ENCODE data around the gene HOXA2. TPM values are rescaled to one million over a fixed set of nuclear protein-coding genes. Genes with fewer than 3 reads are reported as not detected.

The HOXA2 gene
- total RNA-seq, 4 donors from 2014 or later = 0.34 to 4.2 (median 1.9) TPM

- no peak for DNase-seq (ENCODE audit: low spot score in 2 of 2)
- no peaks in the 10 kb centered on the region for H3K9me3 ChIP-seq
- no peaks in the 10 kb centered on the region for H3K36me3 ChIP-seq
- no peak for TF ChIP-seq CTCF (IDR thresholded peaks at IDR 0.05)
- TF ChIP-seq POLR2AphosphoS5 (IDR thresholded peaks at IDR 0.05) = no peak
- TF ChIP-seq EP300 (IDR thresholded peaks at IDR 0.05) = no peak
- TF ChIP-seq POLR2A (IDR thresholded peaks at IDR 0.05) = no peak
- WGBS = 86% methylated on average over 1 of the region's 1 CpG
- no peaks in the 10 kb centered on the region for H3K4me1 ChIP-seq
- H3K4me3 ChIP-seq = no peak overlapping the region
- H3K27me3 ChIP-seq = peaks cover 6% of the 10 kb centered on the region
- H3K27ac ChIP-seq = no peak overlapping the region
Observed at GRCh38 chr7:27082171-27082570, 20.3 kb downstream of the HOXA2 start.

DNA sequence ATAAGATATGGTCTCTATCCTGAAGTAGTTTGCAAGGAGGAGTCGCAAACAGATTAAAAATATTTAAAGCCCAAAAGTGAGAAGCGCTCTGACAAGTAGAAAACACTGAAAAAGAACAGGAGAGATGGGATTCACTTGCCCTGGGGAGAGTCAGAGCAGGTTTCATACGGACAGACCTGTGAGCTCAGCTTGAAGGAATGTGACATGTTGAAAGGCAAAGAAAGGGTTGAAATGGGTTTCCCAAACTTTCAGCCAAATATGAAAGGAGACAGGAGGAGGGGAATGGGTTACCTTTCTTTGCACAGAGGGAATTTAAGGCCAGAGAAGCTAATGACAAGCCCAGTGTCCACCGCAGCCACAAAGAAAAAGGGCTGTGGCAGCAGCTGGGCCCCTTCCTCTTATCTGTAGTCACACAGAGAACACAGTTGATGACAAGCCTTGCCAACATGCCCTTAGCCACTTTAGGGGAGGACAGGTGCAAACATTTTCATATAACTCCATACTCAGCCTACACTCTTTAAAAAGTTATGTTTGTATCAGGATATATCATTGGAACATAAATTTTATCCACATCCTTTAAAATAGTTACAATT, 21.5 kb downstream of the HOXA2 start:
- no peaks in the 10 kb centered on the region for H3K36me3 ChIP-seq
- no peak overlapping the region for H3K4me3 ChIP-seq
- no peaks in the 10 kb centered on the region for H3K4me1 ChIP-seq
- no peak overlapping the region for H3K27ac ChIP-seq
- H3K9me3 ChIP-seq = no peaks in the 10 kb centered on the region
- 54% methylated on average over 4 of the region's 4 CpGs for WGBS
- H3K27me3 ChIP-seq = no peaks in the 10 kb centered on the region
- no peak for DNase-seq (ENCODE audit: low spot score in 2 of 2)
- TF ChIP-seq POLR2AphosphoS5 (IDR thresholded peaks at IDR 0.05) (no peak), CTCF (IDR thresholded peaks at IDR 0.05) (no peak), EP300 (IDR thresholded peaks at IDR 0.05) (no peak), POLR2A (IDR thresholded peaks at IDR 0.05) (no peak)

GRCh38 chr7:27079234-27079975, 23.1 kb downstream of the HOXA2 start:
- no peak for TF ChIP-seq CTCF (IDR thresholded peaks at IDR 0.05)
- no peak for TF ChIP-seq POLR2A (IDR thresholded peaks at IDR 0.05)
- no peak for TF ChIP-seq POLR2AphosphoS5 (IDR thresholded peaks at IDR 0.05)
- TF ChIP-seq EP300 (IDR thresholded peaks at IDR 0.05) = no peak
- Histone ChIP-seq H3K4me1 (no peaks in the 10 kb centered on the region), H3K27ac (no peak overlapping the region), H3K9me3 (no peaks in the 10 kb centered on the region), H3K36me3 (no peaks in the 10 kb centered on the region), H3K27me3 (no peaks in the 10 kb centered on the region), H3K4me3 (no peak overlapping the region)
- DNase-seq (ENCODE audit: low spot score in 2 of 2) = no peak
- 97% methylated on average over 1 of the region's 1 CpG for WGBS

- Histone ChIP-seq H3K9me3 (no peaks in the 10 kb centered on the region), H3K4me1 (no peaks in the 10 kb centered on the region), H3K27me3 (no peaks in the 10 kb centered on the region), H3K27ac (no peak overlapping the region), H3K4me3 (no peak overlapping the region), H3K36me3 (no peaks in the 10 kb centered on the region)
- no peak for TF ChIP-seq POLR2A (IDR thresholded peaks at IDR 0.05)
- no peak for TF ChIP-seq POLR2AphosphoS5 (IDR thresholded peaks at IDR 0.05)
- TF ChIP-seq EP300 (IDR thresholded peaks at IDR 0.05) = no peak
- TF ChIP-seq CTCF (IDR thresholded peaks at IDR 0.05) = no peak
- 94% methylated on average over 5 of the region's 5 CpGs for WGBS
- no peak for DNase-seq (ENCODE audit: low spot score in 2 of 2)
Observed at GRCh38 chr7:27078616-27079233, 23.8 kb downstream of the HOXA2 start.

DNA sequence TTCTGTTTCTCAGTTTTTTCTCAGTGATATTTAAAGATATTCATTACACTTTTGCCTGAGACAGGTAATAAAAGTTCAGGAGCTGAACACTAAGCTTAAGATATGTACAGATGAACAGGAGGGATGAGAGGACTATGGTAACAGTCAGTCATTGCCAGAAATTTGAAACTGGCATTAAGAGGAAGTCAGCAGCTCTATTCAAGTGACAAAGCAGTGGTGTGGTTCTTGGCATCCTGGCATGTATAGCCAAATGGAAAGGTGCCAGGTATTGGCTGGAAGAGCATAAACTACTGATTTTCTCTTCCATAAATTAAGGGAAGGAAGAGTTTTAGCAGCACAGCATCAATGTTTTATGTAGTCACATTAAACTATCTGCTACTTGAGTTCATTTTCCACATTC, 29.4 kb downstream of the HOXA2 start:
- TF ChIP-seq CTCF (IDR thresholded peaks at IDR 0.05) (no peak), EP300 (IDR thresholded peaks at IDR 0.05) (no peak), POLR2A (IDR thresholded peaks at IDR 0.05) (no peak), POLR2AphosphoS5 (IDR thresholded peaks at IDR 0.05) (no peak)
- Histone ChIP-seq H3K4me1 (no peaks in the 10 kb centered on the region), H3K27me3 (no peaks in the 10 kb centered on the region), H3K36me3 (no peaks in the 10 kb centered on the region), H3K4me3 (no peak overlapping the region), H3K9me3 (no peaks in the 10 kb centered on the region), H3K27ac (no peak overlapping the region)
- no peak for DNase-seq (ENCODE audit: low spot score in 2 of 2)

Data from suprapubic skin (tissue), 4 donors.